H1 (cell line): ENCODE measurements around the gene TFRC.

Source experiments
- CHD1 ChIP-seq: IDR thresholded peaks from 2 replicates; pipeline ENCODE4 v1.6.1; 2012; ENCODE audit warnings: low read depth, low read length, improper control_type of control experiment
- EZH2 ChIP-seq: fragments of 200-600 bp; sonication (generic); IDR thresholded peaks from 2 replicates; pipeline ENCODE4 v1.7.1; 2012; ENCODE audit warnings: low read depth, mild to moderate bottlenecking, moderate library complexity, low read length, inconsistent platforms; ENCODE audit not compliant: severe bottlenecking
- HDAC6 ChIP-seq: IDR thresholded peaks from one replicate; pipeline ENCODE4 v1.7.1; 2012; ENCODE audit warnings: low read depth, mild to moderate bottlenecking, inconsistent platforms, low read length, moderate library complexity
- JUN ChIP-seq: IDR thresholded peaks from 2 replicates; pipeline ENCODE4 v1.6.1; 2011; ENCODE audit warnings: low read depth, mild to moderate bottlenecking, improper control_type of control experiment, low read length
- SAP30 ChIP-seq: fragments of 300-600 bp; sonication (generic); IDR thresholded peaks from 2 replicates; pipeline ENCODE4 v1.7.1; 2012; ENCODE audit warnings: low read length, moderate library complexity, mild to moderate bottlenecking, inconsistent platforms; ENCODE audit not compliant: insufficient read depth, insufficient replicate concordance
- TAF1 ChIP-seq: IDR thresholded peaks from 2 replicates; pipeline ENCODE4 v1.6.1; 2011; ENCODE audit warnings: mild to moderate bottlenecking, low read depth, low read length
- ZNF274 ChIP-seq: IDR thresholded peaks from 2 replicates; pipeline ENCODE4 v1.7.0; 2012; ENCODE audit warnings: low read length, borderline replicate concordance; ENCODE audit errors: extremely low read depth

DNA sequence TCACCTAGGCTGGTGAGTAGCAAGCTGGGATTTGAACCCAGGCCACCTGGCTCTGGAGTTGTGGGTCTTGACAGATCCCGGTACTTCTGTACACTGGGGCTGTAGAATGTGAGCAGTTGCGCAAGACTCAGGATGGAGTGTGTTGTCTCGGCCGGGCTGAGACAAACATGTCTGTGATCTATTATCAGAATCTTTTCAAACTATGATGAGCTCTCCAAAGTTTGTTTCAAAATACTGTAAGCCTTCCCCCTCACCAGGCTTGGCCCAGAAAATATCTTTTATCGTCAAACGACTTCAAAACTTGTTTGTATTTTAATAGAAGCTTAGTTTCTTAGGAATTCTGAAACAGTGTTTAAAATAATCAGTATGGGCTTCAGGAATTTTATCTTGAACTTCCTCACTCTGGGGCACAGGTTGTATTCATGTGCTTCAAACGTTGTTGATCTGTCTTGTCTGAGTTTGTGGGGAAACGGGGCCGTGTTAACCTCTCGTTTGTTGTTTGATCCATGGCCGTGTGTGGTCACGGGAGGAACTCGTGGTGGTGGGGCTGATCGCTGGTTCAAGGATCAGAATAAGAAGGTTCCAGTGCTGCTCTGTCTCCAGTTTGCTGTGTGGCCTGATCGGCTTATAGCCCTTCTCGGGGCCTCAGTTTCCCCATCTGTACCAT is 40.3 kb upstream of the TFRC start:
- TF ChIP-seq HDAC6 = no peak
- TF ChIP-seq JUN = no peak
- TF ChIP-seq SAP30 = no peak
- no peak for TF ChIP-seq ZNF274
- no peak for TF ChIP-seq CHD1
- TF ChIP-seq EZH2 = no peak
- TF ChIP-seq TAF1 = no peak
